GM18520 (cell line): ENCODE measurements around the gene NFATC3.
A peak's percentile ranks its signal among the peaks of the same experiment; 100 is the strongest.

Source experiments
- ATAC-seq: cut with Tn5 transposase; IDR thresholded peaks from one replicate; pipeline ENCODE4 v1.9.1; 2021; ENCODE audit not compliant: unreplicated experiment

NFATC3 gene

GRCh38 chr16:68244903-68245853 lies 160.0 kb downstream of the NFATC3 start, which contains the start of gene PLA2G15:
Gene PLA2G15 (plus strand): TSS chr16:68245373. CDS start chr16:68245427, 54 bp downstream.
- ATAC-seq = peak; percentile 84

- no peak for ATAC-seq
Observed at GRCh38 chr16:68246121-68246520, 161.0 kb downstream of the NFATC3 start.

GRCh38 chr16:68246666-68247065 lies 161.5 kb downstream of the NFATC3 start:
- ATAC-seq = no peak

- no peak for ATAC-seq
Observed at GRCh38 chr16:68247400-68247799, 162.2 kb downstream of the NFATC3 start.

GRCh38 chr16:68247932-68248331 lies 162.8 kb downstream of the NFATC3 start:
- ATAC-seq = no peak

GRCh38 chr16:68249371-68249770 lies 164.2 kb downstream of the NFATC3 start:
- ATAC-seq = no peak

GRCh38 chr16:68250951-68251350 lies 165.8 kb downstream of the NFATC3 start:
- no peak for ATAC-seq

- ATAC-seq = no peak
Observed at GRCh38 chr16:68251832-68252231, 166.7 kb downstream of the NFATC3 start.

- no peak for ATAC-seq
Observed at GRCh38 chr16:68252383-68252782, 167.2 kb downstream of the NFATC3 start.

GRCh38 chr16:68253721-68254120 lies 168.6 kb downstream of the NFATC3 start:
- ATAC-seq = no peak

- no peak for ATAC-seq
Observed at GRCh38 chr16:68255712-68256111, 170.5 kb downstream of the NFATC3 start.

- ATAC-seq = no peak
Observed at GRCh38 chr16:68257251-68257905, 172.2 kb downstream of the NFATC3 start.

GRCh38 chr16:68257906-68258800 lies 173.0 kb downstream of the NFATC3 start:
- no peak for ATAC-seq

- ATAC-seq = no peak
Observed at GRCh38 chr16:68259007-68259825, 174.0 kb downstream of the NFATC3 start.

- no peak for ATAC-seq
Observed at GRCh38 chr16:68263559-68264127, 178.5 kb downstream of the NFATC3 start.

GRCh38 chr16:68264128-68265077 lies 179.2 kb downstream of the NFATC3 start, which contains the start of gene SLC7A6:
Gene SLC7A6 (plus strand): TSS chr16:68264526. CDS start chr16:68274727, 10,201 bp downstream.
- peak; percentile 57 for ATAC-seq

- ATAC-seq = no peak
Observed at GRCh38 chr16:68265078-68265920, 180.1 kb downstream of the NFATC3 start.
